Endothelial cell of umbilical vein (primary cell): ENCODE measurements around the gene TRPC3.

Source experiments
- EZH2 ChIP-seq: IDR thresholded peaks from 2 replicates; pipeline ENCODE4 v1.6.1; 2012; ENCODE audit warnings: borderline replicate concordance, low read depth, mild to moderate bottlenecking, moderate library complexity, low read length, inconsistent platforms; ENCODE audit not compliant: severe bottlenecking
- FOS ChIP-seq: IDR thresholded peaks from 2 replicates; pipeline ENCODE4 v1.6.1; 2011; ENCODE audit warnings: mild to moderate bottlenecking, low read length, moderate library complexity, borderline replicate concordance; ENCODE audit not compliant: insufficient read depth
- GATA2 ChIP-seq: IDR thresholded peaks from 2 replicates; pipeline ENCODE4 v1.7.0; 2011; ENCODE audit warnings: low read depth, mild to moderate bottlenecking, moderate library complexity, mixed read lengths, low read length; ENCODE audit not compliant: insufficient read length, insufficient read depth
- JUN ChIP-seq: IDR thresholded peaks from 2 replicates; pipeline ENCODE4 v1.6.1; 2011; ENCODE audit warnings: borderline replicate concordance, low read depth; ENCODE audit not compliant: insufficient read length, insufficient read depth
- MAX ChIP-seq: IDR thresholded peaks from 2 replicates; pipeline ENCODE4 v1.6.1; 2011; ENCODE audit not compliant: insufficient read depth, insufficient read length
- MYC ChIP-seq: IDR thresholded peaks from one replicate; pipeline ENCODE4 v1.6.1; 2011; ENCODE audit warnings: mild to moderate bottlenecking, low read depth, low read length
- POLR2A ChIP-seq: IDR thresholded peaks from 2 replicates; pipeline ENCODE4 v1.6.1; 2012; ENCODE audit warnings: low read depth, mild to moderate bottlenecking, control low read depth, low read length
- POLR2AphosphoS5 ChIP-seq: IDR thresholded peaks from 2 replicates; pipeline ENCODE4 v1.6.1; 2012; ENCODE audit warnings: low read depth, mild to moderate bottlenecking, control low read depth, low read length, moderate library complexity; ENCODE audit not compliant: insufficient read depth
- TF ChIP-seq, protein P1 (sequence below), 2 donors: IDR thresholded peaks; 1 replicate in 1 of 2; 2 replicates in 1 of 2; pipeline ENCODE4 v1.5.1; 2011; ENCODE audit warnings: low read length in 2 of 2, mild to moderate bottlenecking in 2 of 2, moderate library complexity in 2 of 2, control low read depth in 1 of 2, inconsistent platforms in 1 of 2, low read depth in 1 of 2; ENCODE audit not compliant: insufficient read depth in 1 of 2; ENCODE audit errors: extremely low read depth in 1 of 2

DNA sequence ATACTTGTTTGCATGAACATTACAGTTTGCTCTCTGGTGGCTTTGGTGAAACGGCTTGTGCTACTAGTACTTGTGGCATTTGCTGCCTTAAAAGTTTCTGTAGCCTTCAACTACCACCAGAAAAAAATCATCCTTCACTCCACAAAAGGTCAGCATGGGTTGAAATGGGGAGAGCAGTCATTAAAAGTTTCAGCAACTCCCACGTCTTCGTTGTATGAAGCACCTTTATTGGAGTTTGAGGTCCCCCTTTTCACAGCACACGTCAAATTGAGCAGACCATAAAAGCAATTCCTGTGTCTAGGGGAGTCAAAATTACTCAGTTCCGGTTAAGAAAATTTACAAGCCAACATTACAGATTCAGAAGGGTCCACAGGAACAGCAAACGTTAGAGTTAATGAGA lies 105.2 kb downstream of the TRPC3 start:
- TF ChIP-seq, protein P1, sequence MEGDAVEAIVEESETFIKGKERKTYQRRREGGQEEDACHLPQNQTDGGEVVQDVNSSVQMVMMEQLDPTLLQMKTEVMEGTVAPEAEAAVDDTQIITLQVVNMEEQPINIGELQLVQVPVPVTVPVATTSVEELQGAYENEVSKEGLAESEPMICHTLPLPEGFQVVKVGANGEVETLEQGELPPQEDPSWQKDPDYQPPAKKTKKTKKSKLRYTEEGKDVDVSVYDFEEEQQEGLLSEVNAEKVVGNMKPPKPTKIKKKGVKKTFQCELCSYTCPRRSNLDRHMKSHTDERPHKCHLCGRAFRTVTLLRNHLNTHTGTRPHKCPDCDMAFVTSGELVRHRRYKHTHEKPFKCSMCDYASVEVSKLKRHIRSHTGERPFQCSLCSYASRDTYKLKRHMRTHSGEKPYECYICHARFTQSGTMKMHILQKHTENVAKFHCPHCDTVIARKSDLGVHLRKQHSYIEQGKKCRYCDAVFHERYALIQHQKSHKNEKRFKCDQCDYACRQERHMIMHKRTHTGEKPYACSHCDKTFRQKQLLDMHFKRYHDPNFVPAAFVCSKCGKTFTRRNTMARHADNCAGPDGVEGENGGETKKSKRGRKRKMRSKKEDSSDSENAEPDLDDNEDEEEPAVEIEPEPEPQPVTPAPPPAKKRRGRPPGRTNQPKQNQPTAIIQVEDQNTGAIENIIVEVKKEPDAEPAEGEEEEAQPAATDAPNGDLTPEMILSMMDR (IDR thresholded peaks at IDR 0.05; ENCODE audit: extremely low read depth in 1 of 2, insufficient read depth in 1 of 2, low read depth in 1 of 2, low read length in 2 of 2): no peak
- no peak for TF ChIP-seq GATA2
- no peak for TF ChIP-seq POLR2A
- no peak for TF ChIP-seq EZH2
- no peak for TF ChIP-seq JUN
- no peak for TF ChIP-seq POLR2AphosphoS5
- no peak for TF ChIP-seq MAX
- no peak for TF ChIP-seq MYC
- TF ChIP-seq FOS: no peak
